CD4-positive, alpha-beta T cell treated with Interleukin-15 for 1 hour (primary cell): Measurements from ENCODE around the gene CCDC39.
"Not testable (repeated sequence)": the region's sequence is repeated elsewhere in the genome, so short reads cannot be mapped to it uniquely, and the experiment has no call there.

ENCODE experiments used
- DNase-seq: peaks from one replicate; pipeline ENCODE4 v3.0.0-alpha.2; 2020

The CCDC39 gene

GRCh38 chr3:180619723-180620122, 59.6 kb downstream of the CCDC39 start:
- DNase-seq, result no peak

- DNase-seq, result not testable (repeated sequence)
Observed at GRCh38 chr3:180618563-180618962, 60.7 kb downstream of the CCDC39 start.

DNA sequence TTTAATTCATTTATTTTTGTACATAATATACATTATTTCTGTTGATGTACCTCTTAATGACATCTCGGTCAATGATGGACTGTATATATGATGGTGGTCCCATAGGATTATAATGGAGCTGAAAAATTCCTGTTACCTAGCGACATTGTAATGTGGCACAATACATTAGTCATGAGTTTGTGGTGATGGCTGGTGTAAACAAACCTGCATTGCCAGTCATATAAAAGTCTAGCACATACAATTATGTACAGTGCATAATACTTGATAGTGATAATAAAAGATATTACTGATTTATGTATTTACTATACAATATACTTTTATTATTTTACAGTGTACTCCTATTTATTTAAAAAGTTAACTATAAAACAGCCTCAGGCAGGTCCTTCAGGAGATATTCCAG, 62.2 kb downstream of the CCDC39 start:
- no peak for DNase-seq

- no peak for DNase-seq
Observed at GRCh38 chr3:180615954-180616353, 63.3 kb downstream of the CCDC39 start.

DNA sequence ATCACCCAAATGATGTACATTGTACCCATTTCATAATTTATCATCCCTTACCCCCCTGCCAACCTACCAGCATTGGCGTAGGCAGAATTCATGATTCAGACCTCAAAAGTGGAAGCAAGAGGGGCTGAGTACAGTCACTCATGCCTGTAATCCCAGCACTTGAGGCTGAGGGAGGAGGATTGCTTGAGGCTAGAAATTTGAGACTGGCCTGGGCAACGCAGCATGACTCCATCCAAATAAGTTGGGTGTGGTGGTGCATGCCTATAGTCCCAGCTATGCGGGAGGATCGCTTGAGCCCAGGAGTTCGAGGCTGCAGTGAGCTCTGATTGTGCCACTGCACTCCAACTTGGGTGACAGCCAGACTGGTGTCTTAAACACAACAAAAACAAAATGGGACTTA, 66.9 kb downstream of the CCDC39 start:
- no peak for DNase-seq

DNA sequence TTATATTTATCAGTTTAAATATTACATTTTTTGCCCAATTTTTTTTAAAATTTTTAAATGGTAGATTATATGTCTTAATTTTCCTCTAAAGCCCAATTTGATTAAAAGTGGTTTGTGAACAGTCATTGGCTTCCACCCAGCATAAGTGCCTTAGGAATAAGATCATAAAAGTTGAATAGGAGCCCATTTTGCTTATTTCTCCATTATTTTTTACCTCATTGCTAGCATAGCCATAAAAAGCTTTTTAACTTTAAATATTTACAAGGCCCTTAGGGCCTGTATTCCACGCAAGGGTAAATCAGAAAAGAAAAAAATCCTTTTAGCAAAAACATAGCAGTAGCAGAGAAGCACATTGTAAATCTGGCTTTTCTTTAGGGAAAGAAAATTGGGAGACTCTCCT, 68.3 kb downstream of the CCDC39 start:
- no peak for DNase-seq

DNA sequence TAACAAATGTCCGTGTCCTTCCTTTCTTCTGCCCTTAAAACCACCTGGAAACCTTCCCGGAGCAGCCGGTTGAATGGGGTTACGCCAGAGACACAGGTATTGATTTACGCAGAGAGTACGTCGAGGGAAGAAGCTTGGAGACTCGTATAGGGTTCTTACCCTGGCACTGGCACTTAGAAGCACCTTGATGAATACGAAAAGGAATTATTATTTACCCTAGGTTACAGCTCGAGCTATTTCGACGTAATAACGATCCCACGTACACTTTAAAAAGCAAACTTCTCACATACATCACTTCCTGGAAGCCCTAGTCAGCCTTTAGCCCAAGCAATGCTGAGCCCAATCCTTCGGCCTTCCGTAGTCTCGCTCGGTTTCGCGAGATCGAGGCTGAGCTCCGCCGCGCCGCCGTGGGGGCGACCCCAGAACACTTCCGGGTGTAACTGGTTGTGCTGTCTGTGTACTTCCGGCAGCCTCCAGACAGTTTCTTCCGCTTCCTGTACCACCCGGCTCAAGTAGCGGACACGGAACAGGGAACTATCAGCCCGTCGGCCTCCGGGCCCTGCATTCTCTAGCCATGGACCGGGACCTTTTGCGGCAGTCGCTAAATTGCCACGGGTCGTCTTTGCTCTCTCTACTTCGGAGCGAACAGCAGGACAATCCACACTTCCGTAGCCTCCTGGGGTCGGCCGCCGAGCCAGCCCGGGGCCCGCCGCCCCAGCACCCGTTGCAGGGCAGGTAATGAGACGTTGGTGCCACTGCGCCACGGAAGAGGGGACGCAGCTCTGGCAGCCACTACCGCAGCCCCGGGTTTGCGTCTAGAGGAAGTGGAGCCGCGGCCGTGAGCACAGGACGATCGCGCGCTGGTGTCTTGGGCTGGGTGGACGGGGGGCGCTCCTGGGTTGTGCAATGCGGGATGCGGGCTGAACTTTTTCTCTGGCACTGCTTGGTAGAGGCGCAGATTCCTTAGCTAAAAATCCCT, 77.3 kb downstream of the CCDC39 start, which contains the start of gene TTC14:
Gene TTC14, plus strand, starts transcription at position 476 of the 979 bp plus-strand sequence. Its CDS starts 99 bp downstream, at position 575.
- DNase-seq, result peak; percentile 95

- no peak for DNase-seq
Observed at GRCh38 chr3:180600473-180600872, 78.8 kb downstream of the CCDC39 start.

GRCh38 chr3:180595559-180595935, 83.7 kb downstream of the CCDC39 start:
- DNase-seq, result no peak

- DNase-seq, result no peak
Observed at GRCh38 chr3:180594631-180595558, 84.4 kb downstream of the CCDC39 start.

DNA sequence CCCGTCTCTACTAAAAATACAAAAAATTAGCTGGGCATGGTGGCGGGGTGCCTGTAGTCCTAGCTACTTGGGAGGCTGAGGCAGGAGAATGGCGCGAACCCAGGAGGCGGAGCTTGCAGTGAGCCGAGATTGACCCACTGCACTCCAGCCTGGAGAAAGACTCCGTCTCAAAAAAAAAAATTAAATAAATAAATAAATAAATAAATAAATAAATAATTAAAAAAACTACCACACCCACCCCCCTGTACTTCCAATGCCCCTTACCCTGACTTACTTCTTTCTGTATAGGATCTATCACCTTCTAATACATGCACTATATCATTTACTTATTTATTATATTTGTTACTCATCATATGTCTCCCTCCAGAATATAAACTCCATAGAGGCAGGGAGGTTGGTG, 85.7 kb downstream of the CCDC39 start:
- not testable (repeated sequence) for DNase-seq

GRCh38 chr3:180590396-180590795, 88.9 kb downstream of the CCDC39 start:
- DNase-seq, result no peak

DNA sequence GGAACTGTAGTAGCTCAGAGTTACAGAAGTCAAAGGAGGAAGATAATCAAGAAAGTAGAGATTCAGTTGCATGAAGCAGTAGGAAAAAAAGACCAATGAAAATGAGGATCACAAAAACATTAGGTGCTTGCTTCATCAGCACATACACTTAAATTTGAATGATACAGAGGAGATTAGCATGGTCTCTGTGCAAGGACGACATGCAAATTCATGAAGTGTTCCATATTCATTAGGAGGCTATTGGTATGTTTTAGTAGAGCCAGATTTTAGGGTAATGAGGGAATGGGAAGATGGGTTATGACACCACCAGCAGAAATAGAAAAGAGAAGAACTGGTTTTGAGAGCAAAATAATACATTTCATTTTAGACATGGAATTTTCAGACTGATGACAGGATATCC, 98.4 kb downstream of the CCDC39 start:
- DNase-seq, result no peak

DNA sequence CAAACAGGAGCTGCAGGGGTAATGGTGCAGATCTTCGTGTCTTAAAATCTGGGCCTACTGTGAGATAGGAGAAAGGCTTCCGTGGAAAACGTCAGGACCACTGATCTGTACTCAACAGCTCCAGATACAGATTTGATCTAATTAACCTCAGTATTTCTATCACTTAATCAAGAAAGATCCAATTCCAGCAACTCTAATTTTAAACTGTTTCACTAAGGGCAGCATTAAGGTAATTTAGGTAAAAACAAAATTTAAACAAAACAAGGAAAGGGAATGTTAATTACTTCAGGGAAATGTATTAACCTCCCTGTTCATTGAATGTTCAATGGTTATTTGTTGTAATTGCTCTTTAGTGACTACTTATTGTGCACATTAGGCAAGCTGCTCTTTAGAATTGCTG, 103.7 kb downstream of the CCDC39 start:
- DNase-seq, result no peak

DNA sequence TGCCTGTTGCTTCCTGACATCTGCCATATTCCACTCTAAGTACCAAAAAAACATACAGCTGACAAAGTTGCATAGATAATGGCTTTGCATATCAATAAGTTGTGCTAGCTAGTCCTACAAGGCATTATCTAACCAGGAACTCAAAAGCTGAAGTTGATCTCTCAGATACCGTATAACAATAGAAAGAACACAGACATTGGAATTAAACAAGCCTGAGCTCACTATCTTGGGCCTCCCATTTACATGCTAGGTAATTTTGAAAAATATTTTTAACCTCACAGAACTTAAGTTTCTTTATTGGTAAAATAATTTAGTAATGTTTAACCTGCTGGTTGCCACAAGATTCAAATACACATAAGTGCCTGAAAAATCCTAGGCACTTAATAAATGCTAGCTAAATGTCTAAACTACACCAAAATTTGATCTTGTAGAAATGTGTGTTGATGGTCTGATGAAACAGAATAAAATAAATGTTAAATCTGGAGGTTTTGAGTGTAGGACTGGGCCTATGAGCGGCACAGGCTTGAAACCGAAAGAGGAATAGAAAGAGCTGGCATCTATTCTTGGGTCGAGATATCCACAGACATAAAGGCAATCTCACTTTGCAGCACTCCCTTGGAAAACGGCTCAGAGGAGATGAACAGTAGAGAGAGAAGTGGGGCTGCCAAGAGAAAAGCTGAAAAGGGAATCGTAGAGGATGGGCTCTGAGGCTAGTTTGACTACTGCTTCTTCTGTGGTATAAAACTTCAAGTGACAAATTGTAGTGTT, 107.3 kb downstream of the CCDC39 start:
- no peak for DNase-seq

DNA sequence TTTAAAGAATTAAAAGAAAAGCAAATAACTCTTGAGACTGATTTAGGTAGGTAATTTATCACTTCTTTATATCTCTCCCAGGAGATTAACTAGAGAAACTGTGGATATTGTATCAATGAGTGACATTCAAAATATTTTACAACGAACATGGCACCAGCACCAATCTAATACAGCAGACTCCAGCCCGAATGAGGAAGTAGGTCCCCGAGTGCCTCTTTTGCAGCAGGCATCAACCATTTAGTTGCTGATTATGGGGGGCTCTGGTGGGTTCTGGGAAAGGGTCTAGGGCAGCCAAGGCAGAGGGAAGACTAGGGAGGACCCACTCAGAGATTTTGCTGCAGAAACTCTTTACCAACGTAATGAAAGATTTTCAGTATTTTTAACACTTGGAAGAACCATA, 109.1 kb downstream of the CCDC39 start:
- no peak for DNase-seq

GRCh38 chr3:180564676-180565075, 114.6 kb downstream of the CCDC39 start:
- no peak for DNase-seq
